Transverse colon (tissue), 4 donors: Measurements from ENCODE around the gene ZMIZ1. TPM values are rescaled to one million over a fixed set of nuclear protein-coding genes. Genes with fewer than 3 reads are reported as not detected.

Source experiments
- DNase-seq: peaks from one replicate; pipeline ENCODE4 v3.0.0-alpha.2; 2019
- H3K27ac ChIP-seq, 4 donors: fragments of 200-600 bp; sonication (generic); 2 replicates each; pipeline ENCODE4 v1.5.1; 2016 to 2018; ENCODE audit warnings: inconsistent platforms in 4 of 4
- H3K27me3 ChIP-seq: fragments of 200-600 bp; sonication (generic); 2 replicates; pipeline ENCODE4 v1.5.1; 2017; ENCODE audit warnings: inconsistent platforms
- H3K36me3 ChIP-seq, 4 donors: fragments of 200-600 bp; sonication (generic); 2 replicates each; pipeline ENCODE4 v1.5.1; 2017 to 2019; ENCODE audit warnings: inconsistent platforms in 4 of 4
- H3K4me1 ChIP-seq, 4 donors: fragments of 200-600 bp; sonication (generic); 2 replicates each; pipeline ENCODE4 v1.5.1; 2017 to 2020; ENCODE audit warnings: inconsistent platforms in 4 of 4
- H3K4me3 ChIP-seq, 4 donors: fragments of 200-600 bp; sonication (generic); 1 replicate in 1 of 4; 2 replicates in 3 of 4; pipeline versions ENCODE4 v1.5.1 to v1.6.1; 2017 to 2019; ENCODE audit warnings: inconsistent platforms in 4 of 4
- H3K9me3 ChIP-seq, 2 donors: fragments of 200-600 bp; sonication (generic); 2 replicates each; pipeline ENCODE4 v1.5.1; 2017 to 2019; ENCODE audit warnings: inconsistent platforms in 2 of 2
- EP300 ChIP-seq: sonication (generic); formaldehyde crosslinking; IDR thresholded peaks from one replicate; pipeline ENCODE4 v1.6.1; 2017; ENCODE audit warnings: antibody characterized with exemption, low read depth
- POLR2A ChIP-seq: fragments of 450-650 bp; IDR thresholded peaks from one replicate; pipeline ENCODE4 v1.6.1; 2016; ENCODE audit warnings: antibody characterized with exemption, mild to moderate bottlenecking, moderate library complexity
- POLR2AphosphoS5 ChIP-seq, 3 donors: sonication (generic); formaldehyde crosslinking; IDR thresholded peaks; one replicate each; pipeline ENCODE4 v1.6.1; 2016; ENCODE audit warnings: antibody characterized with exemption in 3 of 3
- WGBS, 2 donors: methylation state at CpG; one replicate each; pipeline ENCODE4 v1.1.5; 2018; ENCODE audit warnings: low coverage in 1 of 2; 5-methylcytosine and 5-hydroxymethylcytosine counted together
- in situ Hi-C, 4 donors: fragments of 200-750 bp; cut with MboI; loops; one replicate each; pipeline versions ENCODE4 v1.15.0 to v1.15.1; 2017; ENCODE audit warnings: low sequenced_read_pairs in 3 of 4, low pct_ligation_motif_present in 1 of 4, low pct_unique_long_range_greater_than_20kb in 1 of 4
- intact Hi-C: fragments of 100-400 bp; cut with DNase I; formaldehyde crosslinking; loops from one replicate; pipeline ENCODE4 v1.15.1; 2023; ENCODE audit warnings: low total_unique reads
- total RNA-seq, 4 donors: library from RNA; depleted of rRNA; stranded (reverse); fragments of >200 nt; gene quantifications; one replicate each; pipeline ENCODE4 v1.1.0, GENCODE V29; 2016
- TF ChIP-seq, protein P1 (sequence below), 5 experiments: fragments of 200-600 bp in 3 of 5; fragments of 450-650 bp in 2 of 5; sonication (generic) in 3 of 5; IDR thresholded peaks; 1 replicate in 2 of 5; 2 replicates in 3 of 5; pipeline ENCODE4 v1.5.1; 2016 to 2017; ENCODE audit warnings: antibody characterized with exemption in 5 of 5, inconsistent platforms in 3 of 5, mild to moderate bottlenecking in 2 of 5, moderate library complexity in 1 of 5

Gene ZMIZ1
- total RNA-seq, 4 donors from 2014 or later, result 32.0 to 108 (median 63.0) TPM

GRCh38 chr10:79346012-79346340 lies 277.2 kb downstream of the ZMIZ1 start:
- no peak overlapping the region for H3K27ac ChIP-seq
- no peaks in the 10 kb centered on the region for H3K27me3 ChIP-seq
- 91% methylated on average over 2 of the region's 2 CpGs; no CpG with 5 or more reads in 1 of the 2 donors for WGBS, 2 donors
- TF ChIP-seq POLR2AphosphoS5 (IDR thresholded peaks at IDR 0.05), result no peak
- no peak for TF ChIP-seq EP300
- TF ChIP-seq POLR2A, result no peak
- TF ChIP-seq, protein P1, sequence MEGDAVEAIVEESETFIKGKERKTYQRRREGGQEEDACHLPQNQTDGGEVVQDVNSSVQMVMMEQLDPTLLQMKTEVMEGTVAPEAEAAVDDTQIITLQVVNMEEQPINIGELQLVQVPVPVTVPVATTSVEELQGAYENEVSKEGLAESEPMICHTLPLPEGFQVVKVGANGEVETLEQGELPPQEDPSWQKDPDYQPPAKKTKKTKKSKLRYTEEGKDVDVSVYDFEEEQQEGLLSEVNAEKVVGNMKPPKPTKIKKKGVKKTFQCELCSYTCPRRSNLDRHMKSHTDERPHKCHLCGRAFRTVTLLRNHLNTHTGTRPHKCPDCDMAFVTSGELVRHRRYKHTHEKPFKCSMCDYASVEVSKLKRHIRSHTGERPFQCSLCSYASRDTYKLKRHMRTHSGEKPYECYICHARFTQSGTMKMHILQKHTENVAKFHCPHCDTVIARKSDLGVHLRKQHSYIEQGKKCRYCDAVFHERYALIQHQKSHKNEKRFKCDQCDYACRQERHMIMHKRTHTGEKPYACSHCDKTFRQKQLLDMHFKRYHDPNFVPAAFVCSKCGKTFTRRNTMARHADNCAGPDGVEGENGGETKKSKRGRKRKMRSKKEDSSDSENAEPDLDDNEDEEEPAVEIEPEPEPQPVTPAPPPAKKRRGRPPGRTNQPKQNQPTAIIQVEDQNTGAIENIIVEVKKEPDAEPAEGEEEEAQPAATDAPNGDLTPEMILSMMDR (IDR thresholded peaks at IDR 0.05), result no peak
- peaks cover 0 to 13% (median 5%) of the 10 kb centered on the region in 4 donors for H3K36me3 ChIP-seq
- intact Hi-C loops, result no loop called here
- in situ Hi-C loops, result no loop called here
- no peak for DNase-seq
- peaks cover 4 to 23% (median 19%) of the 10 kb centered on the region in 4 donors for H3K4me1 ChIP-seq
- no peak overlapping the region for H3K4me3 ChIP-seq
- no peaks in the 10 kb centered on the region for H3K9me3 ChIP-seq

DNA sequence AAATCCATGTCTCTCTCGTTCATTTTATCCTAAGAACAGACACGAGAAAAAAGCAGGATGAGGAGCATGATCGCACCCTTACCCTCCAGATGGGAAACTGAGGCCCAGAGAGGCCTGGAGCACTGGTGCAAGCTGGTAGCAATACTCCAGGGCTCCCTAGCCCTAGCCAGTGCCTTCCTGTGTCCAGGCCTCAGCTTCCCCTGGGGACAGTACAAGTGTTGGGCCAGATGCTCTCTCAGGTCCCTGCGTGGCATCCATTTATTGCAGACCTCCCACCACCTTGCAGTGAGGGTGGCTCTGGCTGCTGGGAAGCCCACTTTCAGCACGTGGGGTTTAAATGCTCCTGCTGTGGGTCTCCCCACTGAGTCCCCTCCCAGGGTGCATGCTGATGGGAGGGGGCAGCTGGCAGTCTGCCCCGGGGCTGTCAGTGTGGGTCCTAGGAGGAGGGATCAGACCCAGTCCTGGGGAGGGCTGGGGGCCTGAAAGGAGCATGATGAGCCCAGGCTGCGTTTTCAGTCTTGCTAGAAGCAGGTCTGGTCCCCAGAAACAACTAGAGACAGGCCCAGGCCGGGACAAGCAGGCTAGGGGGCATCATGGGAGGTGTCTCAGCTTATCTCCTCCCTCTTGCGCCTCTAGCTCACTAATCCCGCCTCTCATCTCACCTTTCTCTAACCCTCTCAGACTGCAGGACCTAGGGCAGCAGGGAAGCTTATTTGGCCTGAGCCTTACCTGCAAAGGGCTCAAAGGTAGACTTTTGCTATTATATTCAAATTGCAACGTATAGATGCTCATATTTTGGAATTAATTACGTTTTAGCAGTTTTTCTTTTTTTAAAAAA lies 277.8 kb downstream of the ZMIZ1 start:
- Histone ChIP-seq H3K4me1 (peaks cover 4 to 23% (median 19%) of the 10 kb centered on the region in 4 donors), H3K27ac (peak overlapping the region in 3 of 4 donors; percentile 92 to 96 (median 93)), H3K36me3 (peaks cover 0 to 18% (median 7%) of the 10 kb centered on the region in 4 donors), H3K27me3 (no peaks in the 10 kb centered on the region), H3K4me3 (peak overlapping the region in 1 of 4 donors; percentile 65), H3K9me3 (no peaks in the 10 kb centered on the region)
- in situ Hi-C loops (no loop called here), intact Hi-C loops (no loop called here)
- TF ChIP-seq, protein P1 (IDR thresholded peaks at IDR 0.05), result no peak
- no peak for TF ChIP-seq EP300
- no peak for TF ChIP-seq POLR2AphosphoS5 (IDR thresholded peaks at IDR 0.05)
- no peak for TF ChIP-seq POLR2A
- 11 to 60% methylated on average over 2 to 12 of the region's 12 CpGs for WGBS, 2 donors
- DNase-seq, result no peak

GRCh38 chr10:79347226-79347893 lies 278.6 kb downstream of the ZMIZ1 start, which contains the start of gene PPIF:
Gene PPIF, plus strand, starts transcription at chr10:79347469. Its CDS starts 80 bp downstream, at chr10:79347549.
- Histone ChIP-seq H3K27me3 (no peaks in the 10 kb centered on the region), H3K36me3 (peaks cover 0 to 24% (median 11%) of the 10 kb centered on the region in 4 donors), H3K4me1 (peaks cover 4 to 23% (median 16%) of the 10 kb centered on the region in 4 donors), H3K9me3 (no peaks in the 10 kb centered on the region), H3K27ac (peak within 1 kb of the TSS; percentile 91 to 96 (median 92)), H3K4me3 (peak within 1 kb of the TSS; percentile 55 to 91 (median 65))
- TF ChIP-seq POLR2AphosphoS5 (IDR thresholded peaks at IDR 0.05), result peak; percentile 74 to 93 (median 91)
- no peak for TF ChIP-seq EP300
- peak; percentile 70 for TF ChIP-seq POLR2A
- TF ChIP-seq, protein P1 (IDR thresholded peaks at IDR 0.05), result peak; percentile 97 to 99 (median 99)
- intact Hi-C loops, result no loop called here
- DNase-seq, result peak; percentile 96
- in situ Hi-C loops, result no loop called here
- WGBS, 2 donors, result 0 to 1% methylated on average over 1 to 61 of the region's 77 CpGs
